GM18909 (cell line): ENCODE data around the gene NUDC.
"Not testable (repeated sequence)": the region's sequence is repeated elsewhere in the genome, so short reads cannot be mapped to it uniquely, and the experiment has no call there.

Source experiments
- ATAC-seq: cut with Tn5 transposase; IDR thresholded peaks from one replicate; pipeline ENCODE4 v1.9.1; 2021; ENCODE audit warnings: mild to moderate bottlenecking; ENCODE audit not compliant: unreplicated experiment, poor library complexity

Gene NUDC

GRCh38 chr1:26910343-26911160 lies 11.0 kb upstream of the NUDC start:
- ATAC-seq, result no peak

GRCh38 chr1:26911399-26912146 lies 10.0 kb upstream of the NUDC start:
- ATAC-seq, result no peak

- ATAC-seq, result no peak
Observed at GRCh38 chr1:26912147-26912490, 9.4 kb upstream of the NUDC start.

GRCh38 chr1:26913389-26913753 lies 8.2 kb upstream of the NUDC start:
- ATAC-seq, result no peak

GRCh38 chr1:26913754-26914619 lies 7.6 kb upstream of the NUDC start, which contains the start of gene NR0B2:
Gene NR0B2 (minus strand): TSS chr1:26913975. CDS start chr1:26913940, 35 bp downstream.
- ATAC-seq, result no peak

- no peak for ATAC-seq
Observed at GRCh38 chr1:26915204-26915842, 6.2 kb upstream of the NUDC start.

GRCh38 chr1:26921126-26921539 lies 410 bp upstream of the NUDC start:
- no peak for ATAC-seq

GRCh38 chr1:26922431-26922729 lies 837 bp downstream of the NUDC start:
- no peak for ATAC-seq

- no peak for ATAC-seq
Observed at GRCh38 chr1:26922901-26923300, 1.4 kb downstream of the NUDC start.

GRCh38 chr1:26923711-26924110 lies 2.2 kb downstream of the NUDC start:
- ATAC-seq, result no peak

GRCh38 chr1:26932531-26932930 lies 11.0 kb downstream of the NUDC start:
- ATAC-seq, result no peak

GRCh38 chr1:26936823-26937222 lies 15.3 kb downstream of the NUDC start:
- ATAC-seq, result no peak

GRCh38 chr1:26938004-26938658 lies 16.6 kb downstream of the NUDC start:
- ATAC-seq, result no peak

GRCh38 chr1:26938659-26939025 lies 17.1 kb downstream of the NUDC start:
- no peak for ATAC-seq

GRCh38 chr1:26941311-26941710 lies 19.8 kb downstream of the NUDC start:
- ATAC-seq, result no peak

- ATAC-seq, result no peak
Observed at GRCh38 chr1:26942656-26943055, 21.1 kb downstream of the NUDC start.

- no peak for ATAC-seq
Observed at GRCh38 chr1:26945138-26945537, 23.6 kb downstream of the NUDC start.

GRCh38 chr1:26945728-26946127 lies 24.2 kb downstream of the NUDC start:
- ATAC-seq, result no peak

- no peak for ATAC-seq
Observed at GRCh38 chr1:26946270-26946669, 24.7 kb downstream of the NUDC start.

- ATAC-seq, result not testable (repeated sequence)
Observed at GRCh38 chr1:26948725-26949057, 27.1 kb downstream of the NUDC start.
